Stimulated activated CD4-positive, alpha-beta T cell treated with anti-CD3 and anti-CD28 coated beads, Interleukin-15, amount 100 ng/mL, for 24 hours (primary cell): Measurements from ENCODE around the gene RAP1GAP.
"Not testable (repeated sequence)": the region's sequence is repeated elsewhere in the genome, so short reads cannot be mapped to it uniquely, and the experiment has no call there.

Experiments
- DNase-seq: peaks from one replicate; pipeline ENCODE4 v3.0.0-alpha.2; 2020

The RAP1GAP gene

DNA sequence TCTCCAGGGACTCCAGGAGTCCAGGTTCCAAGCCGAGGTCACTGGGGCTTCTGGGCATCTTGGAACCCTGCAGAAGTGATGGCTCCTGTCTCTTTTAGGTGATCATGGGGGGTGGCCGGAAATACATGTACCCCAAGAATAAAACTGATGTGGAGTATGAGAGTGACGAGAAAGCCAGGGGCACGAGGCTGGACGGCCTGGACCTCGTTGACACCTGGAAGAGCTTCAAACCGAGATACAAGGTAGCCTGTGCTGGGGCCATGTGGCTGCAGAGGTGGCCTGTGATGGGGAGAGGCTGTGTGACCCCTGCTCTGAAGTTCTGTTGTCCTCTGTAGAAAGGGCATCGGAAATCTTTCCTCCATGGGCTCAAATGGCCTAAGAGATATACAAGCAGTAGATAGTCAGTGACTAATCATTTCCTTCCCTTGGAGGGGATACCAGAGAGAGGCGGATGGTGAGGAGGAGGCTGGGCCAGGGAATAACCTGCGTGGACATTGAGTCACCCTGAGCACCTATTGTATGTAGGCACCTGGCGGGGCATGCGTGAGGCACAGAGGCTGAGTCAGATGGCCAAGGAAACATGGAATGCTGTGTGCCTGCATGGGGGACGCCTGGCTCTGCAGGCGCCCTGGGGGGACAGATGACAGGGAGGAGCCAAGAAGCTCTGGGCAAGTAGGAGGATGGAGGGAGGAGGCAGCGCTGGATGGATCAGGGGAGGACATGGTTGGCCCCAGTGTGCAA lies 101.0 kb downstream of the RAP1GAP start:
- no peak for DNase-seq

DNA sequence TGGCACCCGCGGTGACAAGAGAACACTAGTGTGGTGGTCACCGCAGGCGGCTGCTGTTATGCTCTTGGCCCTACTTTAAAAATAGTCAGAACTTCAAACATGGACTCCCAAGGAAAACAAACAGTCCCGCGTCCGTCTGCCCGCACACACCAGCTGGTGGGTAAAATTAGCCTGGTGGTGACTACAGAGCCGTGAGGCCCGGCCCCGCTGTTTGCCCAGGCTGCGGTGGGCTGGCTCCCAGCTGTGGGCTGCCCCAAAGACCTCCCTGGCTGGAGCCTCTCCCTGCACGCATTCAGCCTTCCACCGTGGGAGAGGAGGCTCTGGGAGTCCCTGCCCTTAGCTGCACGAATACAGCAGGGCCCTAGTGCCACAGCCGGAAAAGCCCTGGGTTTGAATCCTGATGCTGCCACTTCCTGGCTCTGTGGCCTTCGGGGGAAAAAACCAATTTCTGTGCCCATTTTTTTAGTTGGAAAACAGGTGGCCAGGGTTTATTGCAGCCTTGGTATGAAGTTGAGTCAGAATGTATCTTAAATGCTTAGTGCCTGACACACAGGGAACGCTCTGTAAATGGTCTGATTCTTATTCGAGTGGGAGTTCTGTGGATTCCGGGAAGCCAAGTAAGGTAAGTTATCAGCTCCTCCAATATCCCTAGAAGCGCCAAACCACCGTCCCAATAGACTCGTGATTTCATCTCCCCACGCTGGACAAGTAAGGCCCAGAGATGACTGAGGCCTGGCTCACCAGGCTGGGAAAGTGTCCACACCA lies 101.7 kb downstream of the RAP1GAP start:
- no peak for DNase-seq

DNA sequence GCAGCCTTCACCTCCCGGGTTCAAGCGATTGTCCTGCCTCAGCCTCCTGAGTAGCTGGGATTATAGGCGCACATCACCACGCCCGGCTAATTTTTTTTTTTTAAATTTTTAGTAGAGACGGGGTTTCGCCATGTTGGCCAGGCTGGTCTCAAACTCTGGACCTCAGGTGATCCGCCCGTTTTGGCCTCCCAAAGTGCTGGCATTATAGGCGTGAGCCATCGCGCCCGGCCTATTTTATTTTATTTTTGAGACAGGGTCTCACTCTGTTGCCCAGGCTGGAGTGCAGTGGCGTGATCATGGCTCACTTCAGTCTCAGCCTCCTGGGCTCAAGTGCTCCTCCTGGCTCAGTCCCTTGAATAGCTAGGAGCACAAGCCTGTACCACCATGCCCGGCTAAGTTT lies 102.8 kb downstream of the RAP1GAP start:
- not testable (repeated sequence) for DNase-seq

DNA sequence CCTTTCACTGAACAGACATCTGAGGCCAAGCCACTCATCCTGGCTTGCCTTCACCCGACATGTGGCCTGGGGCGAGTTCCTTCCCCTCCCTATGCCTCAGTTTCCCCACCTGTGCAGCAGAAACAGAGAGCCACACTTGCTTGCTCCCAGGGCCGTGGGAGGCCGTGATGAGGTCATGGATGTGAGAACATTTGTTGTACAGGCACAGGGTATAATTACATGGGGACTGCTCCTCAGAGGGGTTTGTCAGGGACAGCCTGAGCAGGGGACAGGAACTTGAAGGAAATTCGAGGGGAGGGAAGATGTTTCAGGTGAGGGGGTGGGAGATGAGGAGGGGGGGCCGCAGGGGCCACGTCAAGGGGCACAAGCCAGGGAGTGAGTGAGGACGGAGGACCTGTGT lies 103.9 kb downstream of the RAP1GAP start:
- no peak for DNase-seq

DNA sequence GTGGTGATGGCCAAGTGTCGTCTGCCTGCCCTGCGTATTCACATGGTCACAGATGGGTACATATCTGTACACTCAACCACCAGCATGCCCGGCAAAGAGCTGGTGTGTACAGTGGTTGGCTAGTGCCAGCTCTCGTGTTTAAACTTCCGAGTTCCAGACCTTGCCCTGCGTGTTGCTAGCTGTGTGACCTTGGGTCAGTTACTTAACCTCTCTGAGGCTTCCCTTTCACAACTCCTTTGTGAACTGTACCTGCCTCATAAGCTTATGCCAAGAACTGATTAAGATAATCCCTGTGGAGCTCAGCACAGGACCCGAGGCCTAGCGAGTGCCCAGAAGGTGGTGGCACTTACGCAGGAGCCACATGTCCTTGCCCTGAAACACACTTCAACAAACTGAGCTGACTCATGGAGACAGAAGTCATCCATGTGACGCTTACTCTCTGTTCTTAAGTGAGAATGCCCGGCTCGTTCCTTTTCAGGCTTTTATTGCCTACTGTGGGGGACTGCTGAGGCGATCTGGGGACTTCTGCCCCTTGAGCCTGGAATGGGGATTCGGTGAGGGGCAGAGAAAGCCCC lies 104.5 kb downstream of the RAP1GAP start:
- DNase-seq: no peak

DNA sequence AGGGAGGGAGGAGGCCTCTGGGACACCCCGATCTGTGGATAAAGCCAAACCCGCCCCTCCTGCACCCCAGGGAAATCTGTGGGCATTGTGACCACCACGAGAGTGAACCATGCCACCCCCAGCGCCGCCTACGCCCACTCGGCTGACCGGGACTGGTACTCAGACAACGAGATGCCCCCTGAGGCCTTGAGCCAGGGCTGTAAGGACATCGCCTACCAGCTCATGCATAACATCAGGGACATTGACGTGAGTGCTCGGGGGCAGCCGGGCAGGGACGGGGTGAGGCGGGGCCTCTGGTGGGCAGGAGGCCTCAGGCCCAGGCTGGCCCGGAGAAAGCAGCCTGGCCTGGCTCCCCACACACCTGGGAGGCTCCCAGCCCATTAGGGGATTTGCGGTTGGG lies 105.2 kb downstream of the RAP1GAP start:
- no peak for DNase-seq

DNA sequence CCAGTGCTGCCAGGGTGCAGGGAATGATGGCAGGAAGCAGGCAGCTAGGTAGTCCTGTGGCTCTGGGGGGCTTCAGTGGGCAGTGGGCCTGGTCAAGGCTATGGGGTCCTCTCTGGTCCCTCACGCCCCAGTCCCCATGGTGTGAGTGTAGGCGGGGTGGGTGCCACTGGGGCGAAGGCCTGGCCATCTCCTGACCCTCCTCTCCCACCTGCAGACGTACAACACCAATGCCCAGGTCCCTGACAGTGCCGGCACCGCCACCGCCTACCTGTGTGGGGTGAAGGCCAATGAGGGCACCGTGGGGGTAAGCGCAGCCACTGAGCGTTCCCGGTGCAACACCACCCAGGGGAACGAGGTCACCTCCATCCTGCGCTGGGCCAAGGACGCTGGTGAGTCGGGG lies 106.3 kb downstream of the RAP1GAP start:
- DNase-seq: no peak

DNA sequence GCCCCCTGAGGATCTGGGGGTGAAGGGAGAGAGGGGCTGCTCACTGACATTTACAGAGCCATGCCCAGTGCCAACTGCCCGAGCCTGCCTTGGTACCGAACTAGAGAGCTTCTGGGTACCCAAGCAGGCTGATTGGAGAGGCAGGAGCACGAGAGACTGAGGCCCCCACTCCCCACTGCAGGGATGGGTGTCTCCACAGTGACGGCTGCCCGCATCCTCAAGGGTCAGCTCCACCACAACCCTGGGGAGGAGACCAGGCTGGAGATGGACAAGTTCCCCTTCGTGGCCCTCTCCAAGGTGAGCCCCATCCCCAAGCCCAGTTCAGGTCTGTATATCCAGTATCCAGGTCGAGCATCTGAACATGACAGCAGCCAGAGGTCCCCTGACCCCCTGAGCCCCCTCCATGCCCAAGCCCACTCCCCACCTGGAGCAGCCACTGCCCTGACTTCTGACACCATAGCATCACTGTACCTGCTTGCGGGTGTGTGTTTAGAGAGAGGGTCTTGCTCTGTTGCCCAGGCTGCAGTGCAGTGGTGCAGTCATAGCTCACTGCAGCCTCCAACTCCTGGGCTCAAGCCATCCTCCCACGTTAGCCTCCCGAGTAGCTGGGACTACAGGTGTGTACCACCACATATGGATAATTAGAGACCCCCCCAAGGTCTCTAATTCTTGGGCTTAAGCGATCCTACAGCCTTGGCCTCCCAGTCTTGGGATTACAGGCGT lies 108.1 kb downstream of the RAP1GAP start:
- no peak for DNase-seq

DNA sequence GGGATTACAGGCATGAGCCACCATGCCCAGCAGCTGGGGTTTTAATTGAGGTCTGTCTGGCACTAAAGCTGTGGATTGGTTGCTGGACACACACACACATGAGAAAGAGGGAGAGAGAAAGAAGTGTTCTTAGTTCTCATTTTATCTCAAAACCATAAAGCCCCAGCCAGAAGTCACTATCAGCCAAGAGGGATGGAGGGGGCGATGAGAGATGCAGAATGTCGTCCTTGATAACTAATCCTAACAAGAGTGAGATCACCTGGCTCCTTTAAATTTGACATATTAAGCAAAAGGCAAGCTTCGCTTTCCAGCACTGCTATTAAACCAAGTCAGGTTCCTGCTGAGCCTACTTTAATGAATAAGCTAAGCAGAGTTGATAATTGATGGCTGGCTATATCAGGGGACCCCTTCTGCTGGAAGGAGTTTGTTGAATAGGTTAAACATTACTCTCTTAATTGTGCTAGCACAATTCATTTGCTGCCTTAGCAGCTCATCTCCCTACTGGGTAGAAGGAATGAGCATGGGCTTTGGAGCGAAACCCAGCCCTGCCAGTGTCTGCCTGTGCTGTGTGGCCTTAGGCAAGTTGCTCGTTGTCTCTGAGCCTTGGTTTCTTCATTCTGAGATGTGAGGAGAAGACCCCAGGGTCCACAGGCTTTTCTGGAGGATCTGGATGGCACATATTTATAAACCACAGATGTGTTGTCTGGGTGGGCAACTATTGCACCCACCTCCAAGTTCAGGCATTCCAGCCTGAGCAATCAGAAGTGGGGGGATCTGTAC lies 109.2 kb downstream of the RAP1GAP start:
- no peak for DNase-seq

DNA sequence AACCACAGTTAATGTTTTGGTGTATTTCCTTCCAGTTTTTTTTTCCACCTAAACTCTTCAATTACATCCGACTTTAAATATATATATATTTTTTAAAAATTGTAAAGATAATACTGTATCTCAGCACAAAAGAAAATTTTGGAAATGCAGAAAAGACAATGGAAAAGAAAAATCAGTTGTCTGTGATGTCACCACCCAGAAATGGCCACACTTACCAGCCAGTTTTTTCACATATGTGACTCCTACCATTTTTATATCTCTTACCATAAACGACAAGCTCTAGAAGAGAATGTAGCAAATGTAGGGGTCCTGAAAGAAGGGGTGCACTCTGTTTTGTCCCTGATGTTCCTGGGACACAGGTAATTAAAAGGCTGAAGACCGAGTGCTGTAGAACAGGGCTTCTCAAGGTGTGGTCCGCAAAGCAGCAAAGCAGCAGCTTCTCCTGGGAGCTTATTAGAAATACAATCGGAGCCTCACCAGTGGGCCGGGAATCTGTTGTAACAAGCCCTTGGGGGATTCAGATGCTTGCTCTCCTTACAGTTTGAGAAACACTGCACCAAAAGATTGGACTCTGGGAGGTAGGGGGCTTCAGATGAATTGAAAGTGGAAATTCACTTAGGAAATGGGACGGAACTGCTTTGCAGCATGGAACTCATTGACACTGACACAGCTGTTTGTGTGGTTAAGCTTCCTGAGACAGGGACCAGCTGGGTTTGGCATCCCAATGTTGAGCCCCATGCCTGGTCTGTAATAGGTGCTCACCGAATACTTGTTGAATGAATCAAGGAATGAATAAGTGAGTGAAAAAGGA lies 115.8 kb downstream of the RAP1GAP start:
- no peak for DNase-seq

DNA sequence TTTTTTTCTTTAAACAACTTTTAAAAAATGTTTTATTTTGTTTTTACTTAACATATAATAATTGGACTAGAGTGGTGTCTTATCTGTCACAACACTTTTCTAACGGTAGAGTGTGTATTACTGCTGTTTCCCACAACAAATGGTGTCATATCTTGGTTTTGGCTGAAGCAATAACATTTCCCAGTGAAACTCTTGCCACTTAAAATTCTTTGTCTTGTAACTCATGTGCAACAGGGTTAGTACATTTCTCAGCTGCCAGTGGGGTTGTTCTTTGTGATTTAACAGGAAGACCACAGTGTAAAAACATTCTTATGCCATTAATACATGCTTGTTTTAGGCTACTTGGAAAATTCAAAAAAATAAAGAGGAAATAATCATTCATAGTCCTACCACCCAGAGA lies 116.4 kb downstream of the RAP1GAP start:
- no peak for DNase-seq

DNA sequence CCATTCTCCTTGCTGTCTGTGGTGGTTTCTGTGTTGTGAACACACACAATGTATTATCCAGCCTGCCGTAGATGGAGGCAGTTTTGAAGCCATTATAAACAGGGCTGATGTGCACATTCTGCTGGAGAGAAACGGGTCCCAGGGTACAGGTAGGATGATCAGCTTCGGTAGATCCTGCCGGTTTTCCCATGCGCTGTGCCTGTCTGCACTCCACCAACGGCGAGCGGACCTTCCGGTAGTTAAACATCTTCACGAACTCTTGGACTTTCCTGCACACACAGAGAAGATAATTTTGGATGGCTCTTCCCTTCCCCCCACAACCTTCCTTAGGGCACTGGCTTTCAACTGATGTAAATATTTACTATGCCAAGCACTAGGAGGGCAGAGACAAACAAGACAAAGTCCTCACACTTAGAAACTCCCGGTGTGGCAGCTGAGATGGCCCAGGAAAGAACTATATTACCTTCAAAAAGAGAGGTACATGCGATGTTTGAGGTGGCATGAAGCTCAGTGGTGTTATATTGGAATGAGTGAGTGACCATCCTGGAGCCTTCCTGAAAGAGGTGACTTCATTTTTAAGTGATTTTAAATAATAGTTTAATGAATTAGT lies 118.2 kb downstream of the RAP1GAP start:
- DNase-seq: no peak

DNA sequence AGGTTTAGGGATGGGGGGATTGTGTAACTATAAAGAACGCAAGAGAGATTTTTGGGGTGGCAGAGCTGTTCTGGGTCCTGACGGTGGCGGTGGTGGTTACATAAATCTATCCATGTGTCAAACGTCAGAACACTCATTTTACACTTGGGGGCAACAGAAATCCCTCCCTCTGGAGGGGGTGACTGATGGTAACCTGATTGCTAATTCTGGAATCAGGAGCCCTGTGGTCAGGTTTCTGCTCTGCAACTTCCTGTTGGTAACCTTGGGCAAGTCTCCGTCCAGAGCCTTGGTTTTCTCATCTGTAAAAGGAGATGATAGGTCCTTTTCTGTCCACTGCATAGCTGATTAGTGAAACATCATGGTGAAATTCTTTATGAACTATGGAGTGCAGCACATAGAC lies 119.1 kb downstream of the RAP1GAP start:
- no peak for DNase-seq

DNA sequence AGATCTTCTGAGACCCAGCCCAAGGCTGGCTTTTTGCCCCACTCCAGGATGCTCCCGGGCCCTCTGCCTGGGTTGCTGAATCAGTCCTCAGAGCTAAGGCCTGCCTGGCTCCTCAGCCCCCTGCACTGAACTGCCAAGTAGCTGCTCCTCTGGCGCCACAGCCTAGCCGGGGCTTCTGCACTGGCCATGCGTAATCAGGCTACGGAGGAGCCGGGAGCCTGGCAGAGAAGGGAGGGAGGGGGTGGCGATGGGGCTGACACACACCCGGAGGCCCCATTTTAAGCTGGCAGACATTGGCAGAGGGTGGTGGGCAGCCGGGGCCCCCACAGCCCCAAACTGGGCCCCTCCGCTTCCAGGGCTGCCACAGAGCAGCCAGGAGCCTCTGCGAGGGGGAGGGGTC lies 121.3 kb downstream of the RAP1GAP start:
- no peak for DNase-seq
